Activated CD8-positive, alpha-beta memory T cell treated with anti-CD3 and anti-CD28 coated beads for 4 hours (primary cell): ENCODE measurements around the gene SLC10A4.
"Not testable (repeated sequence)": the region's sequence is repeated elsewhere in the genome, so short reads cannot be mapped to it uniquely, and the experiment has no call there.

ENCODE experiments used
- DNase-seq, 2 donors: peaks; one replicate each; pipeline ENCODE4 v3.0.0-alpha.2; 2020; ENCODE audit warnings: low read depth in 2 of 2

SLC10A4 gene

GRCh38 chr4:48483006-48483776 lies at the start of gene SLC10A4:
Gene SLC10A4 (plus strand): TSS chr4:48483343. CDS start chr4:48483562, 219 bp downstream.
- DNase-seq = no peak

- no peak for DNase-seq
Observed at GRCh38 chr4:48436318-48436717, 46.8 kb upstream of the SLC10A4 start.

- no peak for DNase-seq
Observed at GRCh38 chr4:48439988-48440387, 43.2 kb upstream of the SLC10A4 start.

- not testable (repeated sequence) for DNase-seq
Observed at GRCh38 chr4:48440914-48441313, 42.2 kb upstream of the SLC10A4 start.

DNA sequence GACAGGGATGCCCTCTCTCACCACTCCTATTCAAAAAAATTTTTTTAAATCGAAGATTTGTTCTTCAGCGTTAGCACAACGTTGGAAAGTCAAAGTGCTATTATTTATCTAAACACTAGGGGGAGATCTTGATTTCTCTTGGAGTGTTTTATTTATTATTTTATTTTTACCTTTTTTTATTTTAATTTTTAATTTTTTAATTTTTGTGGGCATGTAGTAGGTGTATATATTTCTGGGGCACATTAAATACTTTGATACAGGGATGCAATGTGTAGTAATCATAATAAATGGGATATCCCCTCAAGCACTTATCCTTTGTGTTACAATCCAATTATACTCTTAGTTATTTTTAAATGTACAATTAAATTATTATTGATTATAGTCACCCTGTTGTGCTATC lies 37.4 kb upstream of the SLC10A4 start:
- DNase-seq = no peak

- DNase-seq = no peak
Observed at GRCh38 chr4:48446642-48447041, 36.5 kb upstream of the SLC10A4 start.

GRCh38 chr4:48449151-48449550 lies 34.0 kb upstream of the SLC10A4 start:
- no peak for DNase-seq

- DNase-seq = no peak
Observed at GRCh38 chr4:48450740-48451139, 32.4 kb upstream of the SLC10A4 start.

DNA sequence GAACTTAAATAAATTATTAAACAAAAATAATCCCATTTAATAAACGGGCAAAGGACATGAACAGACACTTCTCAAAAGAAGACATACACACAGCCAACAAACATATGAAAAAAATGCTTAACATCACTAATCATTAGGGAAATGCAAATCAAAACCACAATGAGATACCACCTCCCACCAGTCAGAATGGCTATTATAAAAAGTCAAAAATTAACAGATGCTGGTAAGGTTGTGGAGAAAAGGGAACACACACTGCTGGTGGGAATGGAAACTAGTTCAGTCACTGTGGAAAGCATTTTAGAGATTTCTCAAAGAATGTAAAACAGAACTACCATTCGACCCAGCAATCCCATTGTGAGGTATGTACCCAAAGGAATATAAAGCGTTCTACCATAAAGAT lies 31.5 kb upstream of the SLC10A4 start:
- not testable (repeated sequence) for DNase-seq

DNA sequence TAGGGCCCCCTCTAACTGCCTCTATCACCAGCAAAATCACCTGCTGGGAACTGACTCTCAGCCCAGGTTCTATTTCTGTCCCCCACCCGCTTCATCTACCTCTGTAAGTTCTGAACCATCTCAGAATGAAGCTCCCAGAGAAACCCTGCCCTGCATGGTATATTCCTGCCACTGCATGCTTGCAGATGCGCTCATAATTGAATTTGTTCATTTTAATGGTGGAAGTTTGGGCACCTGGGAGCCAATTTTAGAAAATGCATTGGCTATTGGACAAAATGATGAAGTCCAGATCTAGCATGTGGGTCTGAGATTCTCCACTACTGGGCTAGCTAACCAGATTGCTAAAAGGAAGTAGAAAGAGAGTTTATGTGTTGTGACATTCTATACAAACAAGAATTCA lies 28.6 kb upstream of the SLC10A4 start:
- no peak for DNase-seq

DNA sequence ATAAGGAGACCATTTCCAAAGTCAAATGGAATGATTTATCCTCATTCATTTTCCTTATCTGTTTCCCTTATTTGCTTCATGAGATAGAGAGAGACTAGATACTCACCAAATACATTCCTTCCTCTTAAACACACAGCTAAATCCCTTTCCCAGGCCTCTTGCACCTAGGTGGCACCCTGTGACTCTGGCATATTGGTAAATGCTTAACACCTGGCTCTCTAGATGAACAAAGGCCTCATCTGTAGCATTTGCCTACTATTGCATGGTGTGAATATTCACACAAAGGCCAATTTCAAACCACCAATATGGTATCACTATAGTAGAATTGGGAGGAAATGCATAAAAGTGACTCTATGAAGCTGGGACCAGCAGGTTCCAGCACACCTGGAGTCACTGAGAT lies 22.1 kb upstream of the SLC10A4 start:
- no peak for DNase-seq

- DNase-seq = no peak
Observed at GRCh38 chr4:48462363-48462762, 20.8 kb upstream of the SLC10A4 start.

GRCh38 chr4:48467442-48467841 lies 15.7 kb upstream of the SLC10A4 start:
- DNase-seq = no peak

- no peak for DNase-seq
Observed at GRCh38 chr4:48467891-48468290, 15.3 kb upstream of the SLC10A4 start.

DNA sequence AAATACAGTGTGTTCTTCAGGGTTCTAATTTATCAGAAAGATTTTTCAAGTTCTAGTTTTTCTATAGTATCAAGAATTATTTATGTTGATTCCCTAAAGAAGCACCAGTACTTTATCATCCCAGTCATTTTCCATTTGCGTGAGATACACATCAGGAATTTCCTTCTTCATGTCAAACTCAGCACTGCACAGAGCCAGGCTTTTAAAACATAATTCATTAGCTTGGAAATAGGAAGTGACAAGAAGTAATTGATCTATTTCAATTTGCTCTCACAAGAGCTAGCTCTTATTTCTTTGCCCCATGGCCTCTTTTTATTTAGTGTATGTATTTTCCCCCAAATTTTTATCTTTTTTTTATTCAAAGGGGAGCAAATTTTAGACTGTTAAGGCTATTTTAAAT lies 13.0 kb upstream of the SLC10A4 start:
- no peak for DNase-seq

DNA sequence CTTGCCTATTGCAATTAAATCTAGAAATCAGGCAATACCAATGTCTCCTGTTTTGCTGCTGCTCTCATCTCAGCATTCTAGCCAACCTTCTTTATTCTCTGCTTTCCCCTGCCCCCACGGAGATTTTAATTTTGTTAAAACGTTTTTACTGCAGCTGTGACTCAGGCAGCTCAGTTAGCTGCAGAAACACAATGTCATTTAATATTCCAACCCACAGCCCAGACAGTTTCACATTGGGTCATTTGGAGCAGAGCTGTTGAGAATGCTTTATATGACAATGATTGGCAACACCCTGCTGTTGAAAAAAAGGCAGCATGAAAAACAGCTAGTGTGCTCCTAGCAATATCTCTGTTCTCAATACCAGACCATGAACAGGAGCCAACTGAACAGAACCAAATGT lies 12.6 kb upstream of the SLC10A4 start:
- DNase-seq = no peak

DNA sequence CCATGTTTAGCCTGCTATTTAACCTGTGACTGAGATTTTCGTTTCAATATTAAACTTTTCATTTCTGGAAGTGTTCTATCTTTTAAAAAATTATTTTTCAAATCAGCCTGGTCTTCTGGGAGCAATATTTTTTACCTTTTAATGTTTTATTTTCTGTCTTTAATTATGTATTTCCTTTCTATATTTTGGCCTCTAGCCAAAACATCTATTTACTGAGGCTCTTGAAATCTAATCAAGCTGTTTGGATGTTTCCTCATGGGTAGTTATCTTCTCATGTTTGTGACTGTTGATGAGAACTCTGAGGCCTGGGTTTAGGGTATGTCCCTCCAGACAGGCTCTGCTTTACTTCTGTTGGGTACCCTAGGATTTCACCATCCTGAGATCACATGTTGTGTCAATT lies 10.3 kb upstream of the SLC10A4 start:
- DNase-seq = no peak

DNA sequence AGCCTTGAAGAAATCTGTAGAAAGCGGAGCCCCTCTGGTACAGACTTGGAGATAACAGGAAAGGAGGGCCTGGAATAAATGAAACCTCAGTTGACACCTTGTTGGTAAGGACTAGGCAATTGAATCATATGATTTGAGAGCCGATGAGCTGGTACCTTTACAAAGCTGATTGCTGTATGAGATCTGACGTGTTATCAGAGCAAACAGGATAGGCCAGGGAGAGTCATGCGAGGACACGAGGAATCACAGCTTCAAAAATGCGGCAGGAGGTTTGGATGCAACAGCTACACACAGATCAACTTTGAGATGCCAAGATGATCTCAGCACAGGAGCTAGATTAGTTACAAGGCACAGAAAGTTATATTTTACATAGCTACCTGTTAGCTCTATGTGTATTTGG lies 7.4 kb upstream of the SLC10A4 start:
- no peak for DNase-seq

DNA sequence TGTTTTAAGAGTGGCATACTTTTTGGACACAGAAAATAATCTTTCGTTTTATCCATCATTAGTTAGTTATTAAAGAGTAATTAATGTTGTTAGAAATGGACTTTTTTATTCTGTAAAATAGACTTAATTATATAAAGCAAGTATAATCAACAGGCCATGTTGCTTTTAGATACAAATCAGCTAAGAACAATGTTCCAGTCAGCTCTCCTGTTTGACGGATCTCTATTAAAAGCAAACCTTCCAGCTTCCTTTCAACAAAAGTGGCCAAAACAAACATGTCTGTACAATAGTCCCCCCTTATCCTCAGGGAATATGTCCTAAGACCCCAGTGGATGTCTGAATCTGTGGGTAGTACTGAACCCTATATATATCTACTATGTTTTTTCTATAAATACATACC lies 4.9 kb upstream of the SLC10A4 start:
- no peak for DNase-seq

DNA sequence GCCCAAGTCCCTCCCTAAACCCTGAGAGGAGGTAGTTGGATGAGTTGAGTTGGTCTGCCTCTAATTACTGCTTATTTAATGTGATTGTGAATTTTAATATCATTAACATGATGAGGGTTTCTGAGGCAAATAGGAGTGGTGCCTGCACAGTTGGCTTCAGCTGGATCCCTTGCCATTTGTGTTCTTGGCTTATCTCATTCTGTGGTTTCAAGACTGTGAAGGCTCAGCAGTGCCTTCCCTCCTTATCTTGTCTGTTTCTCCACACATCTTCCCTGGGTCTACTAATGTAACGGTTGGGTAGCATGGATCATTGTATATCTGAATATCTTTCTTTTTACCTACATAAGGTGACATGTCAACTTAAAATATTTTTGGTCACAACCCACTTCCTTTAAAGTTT lies 1.6 kb upstream of the SLC10A4 start:
- DNase-seq = no peak

GRCh38 chr4:48483777-48484493 lies 792 bp downstream of the SLC10A4 start:
- no peak for DNase-seq

DNA sequence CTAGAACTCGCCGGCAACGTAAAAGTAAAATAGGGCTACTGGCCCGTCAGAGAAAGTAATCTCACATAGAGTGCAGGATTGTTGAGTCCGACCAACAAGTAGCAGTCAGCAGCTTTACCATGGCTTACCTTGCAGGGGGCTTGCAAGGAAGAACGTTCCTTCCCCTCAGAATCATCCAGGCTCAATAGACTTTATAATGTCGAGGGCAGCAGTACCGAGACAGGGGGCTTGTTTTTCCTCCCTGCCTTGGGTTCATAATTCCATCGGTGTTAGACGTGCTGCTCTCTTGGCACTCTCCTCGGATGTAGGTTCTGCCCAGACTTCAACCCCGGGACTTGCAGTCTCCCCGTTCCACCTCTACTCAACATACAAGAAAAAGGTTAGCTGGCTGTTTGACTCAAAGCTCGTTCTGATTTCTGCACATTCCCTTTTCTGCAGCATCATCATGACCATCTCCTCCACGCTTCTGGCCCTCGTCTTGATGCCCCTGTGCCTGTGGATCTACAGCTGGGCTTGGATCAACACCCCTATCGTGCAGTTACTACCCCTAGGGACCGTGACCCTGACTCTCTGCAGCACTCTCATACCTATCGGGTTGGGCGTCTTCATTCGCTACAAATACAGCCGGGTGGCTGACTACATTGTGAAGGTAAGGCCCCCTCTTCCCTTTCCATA lies 1.5 kb downstream of the SLC10A4 start:
- DNase-seq = no peak

- no peak for DNase-seq
Observed at GRCh38 chr4:48489683-48490011, 6.5 kb downstream of the SLC10A4 start.
